Suppressor macrophage (primary cell): ENCODE data around the gene TALDO1.
"Not testable (repeated sequence)": the region's sequence is repeated elsewhere in the genome, so short reads cannot be mapped to it uniquely, and the experiment has no call there.

Experiments
- DNase-seq, 4 experiments: peaks; one replicate each; pipeline ENCODE4 v3.0.0-alpha.2; 2020 to 2022

The TALDO1 gene

GRCh38 chr11:719214-720016, 27.8 kb upstream of the TALDO1 start:
- no peak for DNase-seq

- DNase-seq = no peak
Measured at GRCh38 chr11:720017-720641, 27.1 kb upstream of the TALDO1 start.

GRCh38 chr11:720642-721246, 26.5 kb upstream of the TALDO1 start:
- peak in 2 of 4 experiments; percentile 63 to 89 for DNase-seq

- DNase-seq = no peak
Measured at GRCh38 chr11:721247-721740, 26.0 kb upstream of the TALDO1 start.

GRCh38 chr11:721741-722345, 25.4 kb upstream of the TALDO1 start:
- DNase-seq = peak; percentile 61 to 83 (median 69)

- no peak for DNase-seq
Measured at GRCh38 chr11:722346-722811, 24.9 kb upstream of the TALDO1 start.

GRCh38 chr11:723120-723883, 24.0 kb upstream of the TALDO1 start:
- peak; percentile 61 to 79 (median 69) for DNase-seq

- DNase-seq = no peak
Measured at GRCh38 chr11:724049-724777, 23.1 kb upstream of the TALDO1 start.

GRCh38 chr11:724778-725386, 22.4 kb upstream of the TALDO1 start:
- DNase-seq = no peak

- no peak for DNase-seq
Measured at GRCh38 chr11:725624-726202, 21.6 kb upstream of the TALDO1 start.

- peak; percentile 34 to 68 (median 54) for DNase-seq
Measured at GRCh38 chr11:726278-727220, 20.7 kb upstream of the TALDO1 start.

GRCh38 chr11:727281-727701, 20.0 kb upstream of the TALDO1 start:
- DNase-seq = no peak

GRCh38 chr11:727859-728748, 19.2 kb upstream of the TALDO1 start:
- peak; percentile 82 to 93 (median 86) for DNase-seq

GRCh38 chr11:728901-729491, 18.3 kb upstream of the TALDO1 start:
- DNase-seq = no peak

- no peak for DNase-seq
Measured at GRCh38 chr11:729492-730074, 17.7 kb upstream of the TALDO1 start.

- DNase-seq = no peak
Measured at GRCh38 chr11:733072-733471, 14.2 kb upstream of the TALDO1 start.

GRCh38 chr11:734541-734940, 12.7 kb upstream of the TALDO1 start:
- DNase-seq = not testable (repeated sequence)
